Measurements from ENCODE around the gene MYF6.

DNA sequence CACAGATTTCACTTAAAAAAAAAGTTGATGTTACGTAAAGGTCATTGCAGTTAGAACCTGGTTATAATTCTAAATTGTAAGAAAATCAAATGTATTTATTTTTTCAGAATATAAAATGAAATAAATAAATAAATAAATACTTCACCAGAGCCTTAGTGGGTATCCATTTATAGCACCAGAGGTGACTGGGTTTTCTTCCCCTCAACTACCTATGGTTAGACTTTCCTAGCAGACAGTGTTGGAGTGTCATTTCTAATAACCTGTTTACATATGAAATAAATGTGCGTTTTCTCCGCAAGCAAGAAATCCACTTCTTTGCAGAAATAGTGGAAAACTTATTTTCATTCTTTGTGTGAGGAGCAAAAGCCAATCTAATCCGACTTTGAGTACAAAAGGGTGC lies 6.0 kb downstream of the MYF6 start:
- TF ChIP-seq CTCF (conservative IDR thresholded peaks at IDR 0.05 in 1 of 2, IDR thresholded peaks at IDR 0.05 in 1 of 2; ENCODE audit: low read depth in 1 of 2, low read length in 2 of 2) (no peak), EZH2 (IDR thresholded peaks at IDR 0.05; ENCODE audit: low read length, missing control alignments) (no peak)
